H9 (cell line): Measurements from ENCODE around the gene SMAD7. TPM values are rescaled to one million over a fixed set of nuclear protein-coding genes. Genes with fewer than 3 reads are reported as not detected.

Experiments used
- DNase-seq: peaks from one replicate; pipeline ENCODE4 v3.0.0-alpha.2; 2017
- H2AFZ ChIP-seq: one replicate; pipeline ENCODE4 v1.6.1; 2013; ENCODE audit warnings: mild to moderate bottlenecking, low read length, control low read depth, moderate library complexity
- H2AK5ac ChIP-seq: 2 replicates; pipeline ENCODE4 v1.6.1; 2013; ENCODE audit warnings: low read length, control low read depth, mixed read lengths; ENCODE audit not compliant: insufficient read length
- H2BK120ac ChIP-seq: one replicate; pipeline ENCODE4 v1.6.1; 2013; ENCODE audit warnings: low read depth, mild to moderate bottlenecking, low read length, control low read depth, inconsistent platforms; ENCODE audit not compliant: poor library complexity, severe bottlenecking
- H2BK12ac ChIP-seq: 2 replicates; pipeline ENCODE4 v1.6.1; 2013; ENCODE audit warnings: low read length, control low read depth, mixed read lengths, low read depth; ENCODE audit not compliant: insufficient read length
- H2BK15ac ChIP-seq: 2 replicates; pipeline ENCODE4 v1.6.1; 2013; ENCODE audit warnings: low read depth, low read length, control low read depth
- H2BK20ac ChIP-seq: one replicate; pipeline ENCODE4 v1.6.1; 2013; ENCODE audit warnings: low read depth, mild to moderate bottlenecking, low read length, control low read depth, inconsistent platforms; ENCODE audit not compliant: poor library complexity, severe bottlenecking
- H2BK5ac ChIP-seq: 2 replicates; pipeline ENCODE4 v1.6.1; 2013; ENCODE audit warnings: low read length, control low read depth, mixed read lengths; ENCODE audit not compliant: insufficient read length
- H3K14ac ChIP-seq: 2 replicates; pipeline ENCODE4 v1.6.1; 2013; ENCODE audit warnings: low read length, control low read depth; ENCODE audit not compliant: insufficient read depth
- H3K18ac ChIP-seq: 2 replicates; pipeline ENCODE4 v1.6.1; 2013; ENCODE audit warnings: low read depth, mild to moderate bottlenecking, mixed read lengths, low read length, control low read depth; ENCODE audit not compliant: insufficient read length
- H3K23ac ChIP-seq: 2 replicates; pipeline ENCODE4 v1.6.1; 2013; ENCODE audit warnings: low read length, control low read depth, mixed read lengths, low read depth; ENCODE audit not compliant: insufficient read length
- H3K23me2 ChIP-seq: 2 replicates; pipeline ENCODE4 v1.6.1; 2013; ENCODE audit warnings: low read depth, mild to moderate bottlenecking, mixed read lengths, low read length, control low read depth; ENCODE audit not compliant: insufficient read length, poor library complexity, severe bottlenecking
- H3K27ac ChIP-seq: 2 replicates; pipeline ENCODE4 v1.5.1; 2013; ENCODE audit warnings: low read length, control low read depth, mixed read lengths, low read depth; ENCODE audit not compliant: insufficient read length
- H3K27me3 ChIP-seq: 2 replicates; pipeline ENCODE4 v1.6.1; 2013; ENCODE audit warnings: low read length, control low read depth, inconsistent platforms; ENCODE audit not compliant: insufficient read depth
- H3K4ac ChIP-seq: 2 replicates; pipeline ENCODE4 v1.6.1; 2013; ENCODE audit warnings: low read depth, mild to moderate bottlenecking, control low read depth, inconsistent platforms, low read length, moderate library complexity
- H3K4me1 ChIP-seq: 2 replicates; pipeline ENCODE4 v1.6.1; 2013; ENCODE audit warnings: low read length, control low read depth, inconsistent platforms; ENCODE audit not compliant: insufficient read depth
- H3K4me2 ChIP-seq: 2 replicates; pipeline ENCODE4 v1.6.1; 2013; ENCODE audit warnings: low read length, control low read depth, mixed read lengths; ENCODE audit not compliant: insufficient read length, insufficient read depth
- H3K56ac ChIP-seq: 2 replicates; pipeline ENCODE4 v1.6.1; 2013; ENCODE audit warnings: low read depth, mild to moderate bottlenecking, mixed read lengths, low read length, control low read depth; ENCODE audit not compliant: insufficient read length
- H3K79me1 ChIP-seq: 2 replicates; pipeline ENCODE4 v1.6.1; 2013; ENCODE audit warnings: low read depth, mild to moderate bottlenecking, moderate library complexity, low read length, control low read depth, inconsistent platforms; ENCODE audit not compliant: insufficient read depth, poor library complexity, severe bottlenecking
- H3K79me2 ChIP-seq: 2 replicates; pipeline ENCODE4 v1.6.1; 2013; ENCODE audit warnings: low read length, control low read depth, inconsistent platforms; ENCODE audit not compliant: insufficient read depth
- H3K9ac ChIP-seq: 2 replicates; pipeline ENCODE4 v1.6.1; 2013; ENCODE audit warnings: low read length, control low read depth, mixed read lengths; ENCODE audit not compliant: insufficient read length; ENCODE audit errors: extremely low read depth
- H3K9me3 ChIP-seq: one replicate; pipeline ENCODE4 v1.6.1; 2013; ENCODE audit warnings: low read depth, low read length, inconsistent platforms; ENCODE audit not compliant: control insufficient read depth
- H3T11ph ChIP-seq: one replicate; pipeline ENCODE4 v1.6.1; 2013; ENCODE audit warnings: mild to moderate bottlenecking, low read length, control low read depth, inconsistent platforms
- H4K20me1 ChIP-seq: one replicate; pipeline ENCODE4 v1.6.1; 2013; ENCODE audit not compliant: control insufficient read depth, insufficient read length, insufficient read depth
- H4K5ac ChIP-seq: 2 replicates; pipeline ENCODE4 v1.6.1; 2013; ENCODE audit warnings: low read depth, mild to moderate bottlenecking, mixed read lengths, low read length, control low read depth; ENCODE audit not compliant: insufficient read length
- H4K8ac ChIP-seq: replicated peaks from 2 replicates; pipeline ENCODE4 v1.6.1; 2013; ENCODE audit warnings: low read length, control low read depth, mixed read lengths, low read depth; ENCODE audit not compliant: insufficient read length
- H4K91ac ChIP-seq: 2 replicates; pipeline ENCODE4 v1.6.1; 2013; ENCODE audit warnings: low read depth, mild to moderate bottlenecking, moderate library complexity, mixed read lengths, low read length, control low read depth; ENCODE audit not compliant: insufficient read length
- H3K27ac Mint-ChIP-seq, 3 experiments: 2 replicates in 2 of 3; 3 replicates in 1 of 3; pipeline ENCODE4 v1.8.0; 2020 to 2021; ENCODE audit warnings: mixed read lengths in 3 of 3, mild to moderate bottlenecking in 1 of 3, moderate library complexity in 1 of 3
- H3K27me3 Mint-ChIP-seq: 2 replicates; pipeline ENCODE4 v1.8.0; 2021; ENCODE audit warnings: low read depth, mild to moderate bottlenecking, moderate library complexity, mixed read lengths
- H3K36me3 Mint-ChIP-seq, 3 experiments: 2 replicates in 2 of 3; 3 replicates in 1 of 3; pipeline ENCODE4 v1.8.0; 2020 to 2021; ENCODE audit warnings: low read depth in 3 of 3, mixed read lengths in 3 of 3; ENCODE audit not compliant: insufficient read depth in 1 of 3
- H3K4me1 Mint-ChIP-seq, 2 experiments: 2 replicates each; pipeline ENCODE4 v1.8.0; 2020; ENCODE audit warnings: mixed read lengths in 2 of 2
- H3K4me3 Mint-ChIP-seq, 2 experiments: 2 replicates in 1 of 2; 3 replicates in 1 of 2; pipeline ENCODE4 v1.8.0; 2020 to 2021; ENCODE audit warnings: mild to moderate bottlenecking in 2 of 2, mixed read lengths in 2 of 2, moderate library complexity in 1 of 2
- H3K9me3 Mint-ChIP-seq, 2 experiments: 2 replicates in 1 of 2; 3 replicates in 1 of 2; pipeline ENCODE4 v1.8.0; 2020; ENCODE audit warnings: mild to moderate bottlenecking in 2 of 2, mixed read lengths in 2 of 2, moderate library complexity in 1 of 2
- CTCF ChIP-seq: fragments of 200-600 bp; sonication (generic); conservative IDR thresholded peaks from 3 replicates; pipeline ENCODE4 v1.8.0; 2021; ENCODE audit warnings: antibody characterized with exemption, mild to moderate bottlenecking
- WGBS: extraction: QIAGEN DNeasy Blood & Tissue Kit; methylation state at CpG from one replicate; pipeline ENCODE4 v1.1.7; 2013; ENCODE audit warnings: missing lambda C conversion rate, low lambda C conversion rate, mixed read lengths; ENCODE audit not compliant: insufficient read length; ENCODE audit errors: extremely low coverage; 5-methylcytosine and 5-hydroxymethylcytosine counted together
- total RNA-seq: library from RNA; stranded (reverse); gene quantifications from 2 replicates; pipeline ENCODE4 v1.2.1, GENCODE V29; 2021

SMAD7 gene
- total RNA-seq, 1 experiment from 2014 or later: 27.7 TPM

GRCh38 chr18:48999569-48999968 lies 48.8 kb upstream of the SMAD7 start:
- H3K27ac ChIP-seq: no peak overlapping the region
- no peaks in the 10 kb centered on the region for H3K9me3 ChIP-seq
- H3K18ac ChIP-seq: no peak overlapping the region
- H3K23me2 ChIP-seq: no peaks in the 10 kb centered on the region
- H4K91ac ChIP-seq: no peak overlapping the region
- Mint-ChIP-seq H3K27me3 (peaks cover 6% of the 10 kb centered on the region), H3K4me1 (peaks cover 28% of the 10 kb centered on the region in 2 experiments), H3K36me3 (no peaks in the 10 kb centered on the region), H3K4me3 (no peak overlapping the region), H3K27ac (peak overlapping the region in 1 of 3 experiments; percentile 28; a peak in 1 of 7 replicates), H3K9me3 (no peaks in the 10 kb centered on the region; a peak in 2 of 5 replicates)
- H2AK5ac ChIP-seq: no peak overlapping the region
- no peak overlapping the region for H2AFZ ChIP-seq
- no peaks in the 10 kb centered on the region for H3K79me1 ChIP-seq
- H3K14ac ChIP-seq: no peak overlapping the region
- WGBS: no CpG with 5 or more reads among the region's 11 CpGs
- no peak for TF ChIP-seq CTCF
- no peak overlapping the region for H3K9ac ChIP-seq
- no peak overlapping the region for H3T11ph ChIP-seq
- no peak overlapping the region for H3K4ac ChIP-seq
- no peak overlapping the region for H2BK5ac ChIP-seq
- no peak overlapping the region for H3K56ac ChIP-seq
- no peak overlapping the region for H2BK120ac ChIP-seq
- H3K4me2 ChIP-seq: no peak overlapping the region
- H3K4me1 ChIP-seq: peaks cover 2% of the 10 kb centered on the region; the same call in 1 of the 2 replicates
- no peak overlapping the region for H3K23ac ChIP-seq
- H2BK12ac ChIP-seq: no peak overlapping the region
- no peak overlapping the region for H4K8ac ChIP-seq
- DNase-seq: no peak
- no peaks in the 10 kb centered on the region for H3K27me3 ChIP-seq
- no peaks in the 10 kb centered on the region for H4K20me1 ChIP-seq
- no peak overlapping the region for H2BK15ac ChIP-seq
- no peak overlapping the region for H2BK20ac ChIP-seq
- no peaks in the 10 kb centered on the region for H3K79me2 ChIP-seq
- no peak overlapping the region for H4K5ac ChIP-seq
